Measurements from ENCODE around the gene RTF2.

- TF ChIP-seq, protein P1, sequence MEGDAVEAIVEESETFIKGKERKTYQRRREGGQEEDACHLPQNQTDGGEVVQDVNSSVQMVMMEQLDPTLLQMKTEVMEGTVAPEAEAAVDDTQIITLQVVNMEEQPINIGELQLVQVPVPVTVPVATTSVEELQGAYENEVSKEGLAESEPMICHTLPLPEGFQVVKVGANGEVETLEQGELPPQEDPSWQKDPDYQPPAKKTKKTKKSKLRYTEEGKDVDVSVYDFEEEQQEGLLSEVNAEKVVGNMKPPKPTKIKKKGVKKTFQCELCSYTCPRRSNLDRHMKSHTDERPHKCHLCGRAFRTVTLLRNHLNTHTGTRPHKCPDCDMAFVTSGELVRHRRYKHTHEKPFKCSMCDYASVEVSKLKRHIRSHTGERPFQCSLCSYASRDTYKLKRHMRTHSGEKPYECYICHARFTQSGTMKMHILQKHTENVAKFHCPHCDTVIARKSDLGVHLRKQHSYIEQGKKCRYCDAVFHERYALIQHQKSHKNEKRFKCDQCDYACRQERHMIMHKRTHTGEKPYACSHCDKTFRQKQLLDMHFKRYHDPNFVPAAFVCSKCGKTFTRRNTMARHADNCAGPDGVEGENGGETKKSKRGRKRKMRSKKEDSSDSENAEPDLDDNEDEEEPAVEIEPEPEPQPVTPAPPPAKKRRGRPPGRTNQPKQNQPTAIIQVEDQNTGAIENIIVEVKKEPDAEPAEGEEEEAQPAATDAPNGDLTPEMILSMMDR (IDR thresholded peaks at IDR 0.05): no peak
- no peak for TF ChIP-seq TCF7L2 (IDR thresholded peaks at IDR 0.05; ENCODE audit: low read depth, low read length)
Observed at GRCh38 chr20:56429941-56430340, 38.5 kb upstream of the RTF2 start.
